ENCODE measurements around the gene RHOH.

RHOH gene

GRCh38 chr4:40197879-40198689, 1.3 kb downstream of the RHOH start:
- no peak for TF ChIP-seq CTCF (conservative IDR thresholded peaks at IDR 0.05; ENCODE audit: low read depth)
- DNase-seq (ENCODE audit: low spot score) = no peak
- no peak overlapping the region for H3K27ac ChIP-seq
- ChIA-PET CTCF (interaction anchor here (0.6 kb wide), 2 partner anchors 64 to 927 kb away, joined by 3 read pairs; no protein-coding TSS in a partner anchor), POLR2A (ENCODE audit: low non-redundant PET) (no interaction called here)

- no peak overlapping the region for H3K27ac ChIP-seq
- TF ChIP-seq CTCF (conservative IDR thresholded peaks at IDR 0.05; ENCODE audit: low read depth) = no peak
- POLR2A ChIA-PET (ENCODE audit: low non-redundant PET) = no interaction called here
- DNase-seq (ENCODE audit: low spot score) = no peak
- CTCF ChIA-PET = interaction anchor here (0.6 kb wide), 2 partner anchors 17 to 65 kb away, joined by 3 to 4 read pairs; no protein-coding TSS in a partner anchor
Measured at GRCh38 chr4:40199179-40199670, 2.4 kb downstream of the RHOH start.

- POLR2A ChIA-PET (ENCODE audit: low non-redundant PET) = no interaction called here
- DNase-seq (ENCODE audit: low spot score) = no peak
- no peak overlapping the region for H3K27ac ChIP-seq
- CTCF ChIA-PET = interaction anchor here (0.6 kb wide), 3 partner anchors 18 to 124 kb away, joined by 3 to 4 read pairs (median 3); no protein-coding TSS in a partner anchor
- TF ChIP-seq CTCF (conservative IDR thresholded peaks at IDR 0.05; ENCODE audit: low read depth) = no peak
Measured at GRCh38 chr4:40199999-40200874, 3.4 kb downstream of the RHOH start.

GRCh38 chr4:40200875-40201801, 4.3 kb downstream of the RHOH start:
- H3K27ac ChIP-seq = no peak overlapping the region
- no peak for TF ChIP-seq CTCF (conservative IDR thresholded peaks at IDR 0.05; ENCODE audit: low read depth)
- POLR2A ChIA-PET (ENCODE audit: low non-redundant PET) = no interaction called here
- CTCF ChIA-PET = interaction anchor here (0.7 kb wide), 1 partner anchor 352 kb away, joined by 3 read pairs; no protein-coding TSS in a partner anchor
- no peak for DNase-seq (ENCODE audit: low spot score)

- H3K27ac ChIP-seq = no peak overlapping the region
- POLR2A ChIA-PET (ENCODE audit: low non-redundant PET) = no interaction called here
- no peak for DNase-seq (ENCODE audit: low spot score)
- no peak for TF ChIP-seq CTCF (conservative IDR thresholded peaks at IDR 0.05; ENCODE audit: low read depth)
- CTCF ChIA-PET = interaction anchor here (0.6 to 0.7 kb wide), 2 partner anchors 64 to 352 kb away, joined by 3 to 5 read pairs; no protein-coding TSS in a partner anchor
Measured at GRCh38 chr4:40201898-40202297, 5.1 kb downstream of the RHOH start.

Measured in RWPE1 (cell line).